ENCODE measurements around the gene TIGD7. TPM values are rescaled to one million over a fixed set of nuclear protein-coding genes. Genes with fewer than 3 reads are reported as not detected.

Gene TIGD7
- total RNA-seq, 4 donors from 2014 or later, result 6.1 to 8.3 (median 6.6) TPM

- Histone ChIP-seq H3K4me3 (peak overlapping the region; percentile 67 to 90 (median 78)), H3K27me3 (no peaks in the 10 kb centered on the region), H3K27ac (peak overlapping the region; percentile 95 to 99 (median 96)), H3K4me1 (peaks cover 0 to 31% (median 0%) of the 10 kb centered on the region in 4 donors), H3K36me3 (peaks cover 0 to 46% (median 0%) of the 10 kb centered on the region in 3 donors), H3K9me3 (peaks cover 0 to 41% (median 0%) of the 10 kb centered on the region in 4 donors)
- 2 to 3% methylated on average over 51 to 57 of the region's 77 CpGs for WGBS, 2 donors
- TF ChIP-seq EP300 (IDR thresholded peaks at IDR 0.05) (peak; percentile 29 to 90), CTCF (IDR thresholded peaks at IDR 0.05) (peak in 2 of 5 experiments; percentile 7 to 55), POLR2A (IDR thresholded peaks at IDR 0.05) (peak; percentile 81 to 88)
- DNase-seq (ENCODE audit: low spot score in 2 of 2), result peak; percentile 78 to 86
Measured at GRCh38 chr16:3264137-3265036, 40.8 kb downstream of the TIGD7 start.

GRCh38 chr16:3262517-3262916 lies 42.7 kb downstream of the TIGD7 start:
- H3K27ac ChIP-seq, result no peak overlapping the region
- peaks cover 0 to 27% (median 0%) of the 10 kb centered on the region in 3 donors for H3K36me3 ChIP-seq
- DNase-seq (ENCODE audit: low spot score in 2 of 2), result no peak
- TF ChIP-seq EP300 (IDR thresholded peaks at IDR 0.05) (no peak), CTCF (IDR thresholded peaks at IDR 0.05) (no peak), POLR2A (IDR thresholded peaks at IDR 0.05) (no peak)
- no peaks in the 10 kb centered on the region for H3K27me3 ChIP-seq
- 91 to 97% methylated on average over 3 to 4 of the region's 4 CpGs for WGBS, 2 donors
- H3K4me3 ChIP-seq, result no peak overlapping the region
- H3K9me3 ChIP-seq, result peaks cover 0 to 28% (median 0%) of the 10 kb centered on the region in 4 donors
- H3K4me1 ChIP-seq, result peaks cover 0 to 31% (median 0%) of the 10 kb centered on the region in 4 donors

- Histone ChIP-seq H3K27ac (no peak overlapping the region), H3K4me3 (no peak overlapping the region)
Measured at GRCh38 chr16:3259836-3260235, 45.4 kb downstream of the TIGD7 start.

GRCh38 chr16:3256866-3257465 lies 48.3 kb downstream of the TIGD7 start:
- H3K27ac ChIP-seq, result no peak overlapping the region
- TF ChIP-seq EP300 (IDR thresholded peaks at IDR 0.05) (no peak), CTCF (IDR thresholded peaks at IDR 0.05) (no peak), POLR2A (IDR thresholded peaks at IDR 0.05) (no peak)
- no peaks in the 10 kb centered on the region for H3K36me3 ChIP-seq
- no peaks in the 10 kb centered on the region for H3K9me3 ChIP-seq
- H3K4me3 ChIP-seq, result no peak overlapping the region
- 65 to 69% methylated on average over 5 to 9 of the region's 9 CpGs for WGBS, 2 donors
- peaks cover 0 to 5% (median 0%) of the 10 kb centered on the region in 4 donors for H3K4me1 ChIP-seq
- no peaks in the 10 kb centered on the region for H3K27me3 ChIP-seq
- no peak for DNase-seq (ENCODE audit: low spot score in 2 of 2)

More at GRCh38 chr16:3259836-3260235, 45.4 kb downstream of the TIGD7 start:
- peaks cover 0 to under 1% (median 0%) of the 10 kb centered on the region in 3 donors for H3K36me3 ChIP-seq
- no peak for DNase-seq (ENCODE audit: low spot score in 2 of 2)
- WGBS, 2 donors, result 84 to 86% methylated on average over 8 of the region's 8 CpGs
- H3K4me1 ChIP-seq, result peaks cover 0 to 9% (median 2%) of the 10 kb centered on the region in 4 donors
- H3K9me3 ChIP-seq, result peaks cover 0 to 4% (median 0%) of the 10 kb centered on the region in 4 donors
- TF ChIP-seq EP300 (IDR thresholded peaks at IDR 0.05) (no peak), CTCF (IDR thresholded peaks at IDR 0.05) (no peak), POLR2A (IDR thresholded peaks at IDR 0.05) (no peak)
- H3K27me3 ChIP-seq, result no peaks in the 10 kb centered on the region

Measured in tibial nerve (tissue), 4 donors.